CD4-positive, alpha-beta T cell (primary cell): ENCODE data around the gene MRPL32. TPM values are rescaled to one million over a fixed set of nuclear protein-coding genes. Genes with fewer than 3 reads are reported as not detected.

Source experiments
- ATAC-seq: fragments of 200-7000 bp; cut with Tn5 transposase; one replicate; pipeline ENCODE4 v1.10.0; 2022; ENCODE audit warnings: mild to moderate bottlenecking; ENCODE audit not compliant: poor library complexity
- CTCF ChIA-PET: fragments of 350-600 bp; sonication (Branson Sonifier 250); formaldehyde crosslinking; loops from one replicate; lab custom pipeline; 2021; ENCODE audit warnings: antibody characterized with exemption, inconsistent platforms; lab: Charles Lee
- POLR2A ChIA-PET: fragments of 350-600 bp; sonication (Branson Sonifier 250); formaldehyde crosslinking; loops from one replicate; lab custom pipeline; 2021; ENCODE audit warnings: antibody characterized with exemption, inconsistent platforms; lab: Charles Lee
- DNase-seq, 14 experiments: peaks; one replicate each; pipeline ENCODE4 v3.0.0-alpha.2; 2013 to 2020; ENCODE audit warnings: mixed read lengths in 2 of 14
- H3K27ac ChIP-seq, 2 donors: one replicate each; pipeline versions ENCODE4 v1.5.1 to v1.7.0; 2013; ENCODE audit warnings: low read length in 2 of 2, low read depth in 1 of 2, mild to moderate bottlenecking in 1 of 2
- H3K27me3 ChIP-seq, 2 experiments: 1 replicate in 1 of 2; 2 replicates in 1 of 2; pipeline versions ENCODE4 v1.6.1 to v1.7.0; 2013; ENCODE audit warnings: low read length in 2 of 2, control low read depth in 1 of 2, mild to moderate bottlenecking in 1 of 2, moderate library complexity in 1 of 2; ENCODE audit not compliant: insufficient read depth in 2 of 2, control insufficient read depth in 1 of 2
- H3K36me3 ChIP-seq: one replicate; pipeline ENCODE4 v1.6.1; 2013; ENCODE audit warnings: low read length, control low read depth; ENCODE audit not compliant: insufficient read depth
- H3K4me1 ChIP-seq: one replicate; pipeline ENCODE4 v1.6.1; 2013; ENCODE audit warnings: low read length, control low read depth; ENCODE audit not compliant: insufficient read depth
- H3K4me3 ChIP-seq: one replicate; pipeline ENCODE4 v1.5.1; 2013; ENCODE audit warnings: mild to moderate bottlenecking, low read length, moderate library complexity
- H3K9me3 ChIP-seq, 2 experiments: 1 replicate in 1 of 2; 2 replicates in 1 of 2; pipeline versions ENCODE4 v1.6.1 to v1.7.0; 2013; ENCODE audit warnings: low read length in 2 of 2, mild to moderate bottlenecking in 2 of 2, control low read depth in 1 of 2, moderate library complexity in 1 of 2; ENCODE audit not compliant: control insufficient read depth in 1 of 2, insufficient read depth in 1 of 2
- H3K27ac Mint-ChIP-seq: one replicate; pipeline ENCODE4 v1.8.0; 2020; ENCODE audit warnings: mixed read lengths
- H3K27me3 Mint-ChIP-seq: one replicate; pipeline ENCODE4 v1.8.0; 2021; ENCODE audit warnings: mixed read lengths
- H3K36me3 Mint-ChIP-seq: one replicate; pipeline ENCODE4 v1.8.0; 2021; ENCODE audit warnings: low read depth, mixed read lengths
- H3K4me1 Mint-ChIP-seq: one replicate; pipeline ENCODE4 v1.8.0; 2021; ENCODE audit warnings: low read depth, mixed read lengths
- H3K4me3 Mint-ChIP-seq: one replicate; pipeline ENCODE4 v1.8.0; 2020; ENCODE audit warnings: mild to moderate bottlenecking, mixed read lengths
- H3K9me3 Mint-ChIP-seq: one replicate; pipeline ENCODE4 v1.8.0; 2020; ENCODE audit warnings: mixed read lengths
- intact Hi-C, 2 experiments: fragments of 100-400 bp; cut with DNase I in 1 of 2; cut with micrococcal nuclease in 1 of 2; formaldehyde crosslinking; loops; one replicate each; pipeline versions ENCODE4 v1.15.1 to v1.9.0; 2023 to 2025; cut with DNase I, micrococcal nuclease
- total RNA-seq, 174 experiments: library from RNA in 2 of 174; stranded (reverse) in 2 of 174; gene quantifications; one replicate each; pipeline ENCODE4 v1.2.3 and lab custom pipeline; 2021 to 2026
- TF ChIP-seq, protein P1 (sequence below): fragments of 200-600 bp; IDR thresholded peaks from one replicate; pipeline ENCODE4 v1.8.0; 2022; ENCODE audit warnings: antibody characterized with exemption, mild to moderate bottlenecking

The MRPL32 gene
- total RNA-seq, 2 experiments from 2014 or later: 57.1 to 60.7 TPM

DNA sequence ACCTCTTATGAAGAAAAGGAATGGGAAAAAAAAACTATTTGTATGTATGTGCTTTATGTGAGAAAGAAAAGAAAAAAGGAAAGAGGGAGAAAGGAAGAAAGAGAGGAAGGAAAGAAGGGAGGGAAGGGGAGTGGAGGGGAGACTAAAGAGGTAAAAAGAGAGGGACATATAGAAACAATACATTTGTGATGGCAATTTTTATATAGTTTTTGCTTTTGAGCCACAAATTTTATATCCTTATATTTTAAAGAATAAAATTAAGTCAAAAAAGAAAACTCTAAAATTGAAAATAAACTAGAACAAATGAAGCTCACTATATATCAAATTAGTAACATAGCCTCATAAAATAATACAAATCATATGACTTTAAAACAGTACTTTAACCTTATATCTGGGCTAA is 31.3 kb upstream of the MRPL32 start:
- ChIA-PET POLR2A (no interaction called here), CTCF (no interaction called here)
- no peak overlapping the region for H3K27ac Mint-ChIP-seq
- H3K36me3 Mint-ChIP-seq: no peaks in the 10 kb centered on the region
- no peaks in the 10 kb centered on the region for H3K27me3 Mint-ChIP-seq
- DNase-seq (no peak), ATAC-seq (no peak)
- peaks cover 5% of the 10 kb centered on the region for H3K9me3 Mint-ChIP-seq
- intact Hi-C loops: no loop called here
- TF ChIP-seq, protein P1, sequence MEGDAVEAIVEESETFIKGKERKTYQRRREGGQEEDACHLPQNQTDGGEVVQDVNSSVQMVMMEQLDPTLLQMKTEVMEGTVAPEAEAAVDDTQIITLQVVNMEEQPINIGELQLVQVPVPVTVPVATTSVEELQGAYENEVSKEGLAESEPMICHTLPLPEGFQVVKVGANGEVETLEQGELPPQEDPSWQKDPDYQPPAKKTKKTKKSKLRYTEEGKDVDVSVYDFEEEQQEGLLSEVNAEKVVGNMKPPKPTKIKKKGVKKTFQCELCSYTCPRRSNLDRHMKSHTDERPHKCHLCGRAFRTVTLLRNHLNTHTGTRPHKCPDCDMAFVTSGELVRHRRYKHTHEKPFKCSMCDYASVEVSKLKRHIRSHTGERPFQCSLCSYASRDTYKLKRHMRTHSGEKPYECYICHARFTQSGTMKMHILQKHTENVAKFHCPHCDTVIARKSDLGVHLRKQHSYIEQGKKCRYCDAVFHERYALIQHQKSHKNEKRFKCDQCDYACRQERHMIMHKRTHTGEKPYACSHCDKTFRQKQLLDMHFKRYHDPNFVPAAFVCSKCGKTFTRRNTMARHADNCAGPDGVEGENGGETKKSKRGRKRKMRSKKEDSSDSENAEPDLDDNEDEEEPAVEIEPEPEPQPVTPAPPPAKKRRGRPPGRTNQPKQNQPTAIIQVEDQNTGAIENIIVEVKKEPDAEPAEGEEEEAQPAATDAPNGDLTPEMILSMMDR: no peak
- no peak overlapping the region for H3K4me3 Mint-ChIP-seq
- Histone ChIP-seq H3K4me3 (no peak overlapping the region), H3K36me3 (no peaks in the 10 kb centered on the region), H3K27ac (no peak overlapping the region), H3K27me3 (no peaks in the 10 kb centered on the region), H3K9me3 (no peaks in the 10 kb centered on the region), H3K4me1 (no peaks in the 10 kb centered on the region)
- no peaks in the 10 kb centered on the region for H3K4me1 Mint-ChIP-seq

DNA sequence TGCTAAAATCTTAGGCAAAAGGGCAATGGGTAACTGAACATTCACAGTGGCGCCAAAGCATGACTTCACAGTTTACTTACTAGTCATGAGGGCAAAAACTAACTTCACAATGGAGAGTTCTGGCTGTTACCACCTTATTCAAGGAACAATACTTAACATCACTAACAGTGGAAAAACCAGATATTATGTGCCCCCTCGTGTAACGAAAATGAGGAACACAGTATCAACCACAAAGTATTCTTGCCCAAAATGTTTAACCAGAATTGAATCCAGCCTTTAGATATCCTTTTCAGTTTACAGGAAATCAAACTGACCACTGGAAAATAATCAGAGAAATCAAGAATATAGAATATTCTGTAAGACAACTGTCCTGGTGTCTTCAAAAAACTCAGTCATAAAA is 29.8 kb upstream of the MRPL32 start:
- ATAC-seq (no peak), DNase-seq (no peak)
- no peaks in the 10 kb centered on the region for H3K9me3 ChIP-seq
- ChIA-PET CTCF (no interaction called here), POLR2A (no interaction called here)
- H3K27me3 ChIP-seq: no peaks in the 10 kb centered on the region
- H3K9me3 Mint-ChIP-seq: peaks cover 2% of the 10 kb centered on the region
- H3K36me3 ChIP-seq: no peaks in the 10 kb centered on the region
- no peaks in the 10 kb centered on the region for H3K4me1 Mint-ChIP-seq
- no peaks in the 10 kb centered on the region for H3K36me3 Mint-ChIP-seq
- H3K27ac Mint-ChIP-seq: no peak overlapping the region
- intact Hi-C loops: no loop called here
- H3K4me3 Mint-ChIP-seq: no peak overlapping the region
- no peaks in the 10 kb centered on the region for H3K4me1 ChIP-seq
- H3K27me3 Mint-ChIP-seq: no peaks in the 10 kb centered on the region
- TF ChIP-seq, protein P1: no peak
- H3K27ac ChIP-seq: no peak overlapping the region
- H3K4me3 ChIP-seq: no peak overlapping the region

DNA sequence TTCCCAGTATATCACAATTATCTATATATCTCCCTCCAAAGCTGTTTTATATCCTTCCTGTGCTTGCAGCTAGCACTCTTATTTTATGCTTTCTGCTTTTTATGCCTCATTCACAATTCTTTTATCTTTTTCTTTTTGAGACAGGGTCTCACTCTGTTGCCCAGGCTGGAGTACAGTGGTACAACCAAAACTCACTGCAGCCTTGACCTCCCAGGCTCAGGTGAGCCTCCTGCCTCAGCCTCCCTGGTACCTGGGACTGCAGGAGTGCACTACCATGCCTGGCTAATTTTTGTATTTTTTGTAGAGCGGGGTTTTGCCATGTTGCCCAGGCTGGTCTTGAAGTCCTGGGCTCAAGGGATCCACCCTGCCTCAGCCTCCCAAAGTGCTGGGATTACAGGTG is 26.0 kb upstream of the MRPL32 start:
- Histone ChIP-seq H3K4me1 (peaks cover 7% of the 10 kb centered on the region), H3K36me3 (no peaks in the 10 kb centered on the region), H3K9me3 (no peaks in the 10 kb centered on the region), H3K4me3 (no peak overlapping the region), H3K27ac (no peak overlapping the region), H3K27me3 (no peaks in the 10 kb centered on the region)
- intact Hi-C loops: no loop called here
- Mint-ChIP-seq H3K27me3 (no peaks in the 10 kb centered on the region), H3K27ac (no peak overlapping the region), H3K36me3 (peaks cover 10% of the 10 kb centered on the region), H3K4me1 (peaks cover 20% of the 10 kb centered on the region), H3K9me3 (no peaks in the 10 kb centered on the region), H3K4me3 (no peak overlapping the region)
- DNase-seq: no peak
- TF ChIP-seq, protein P1: no peak
- ChIA-PET POLR2A (no interaction called here), CTCF (no interaction called here)
- no peak for ATAC-seq
